Transverse colon (tissue), 4 donors: ENCODE measurements around the gene MAP4K4. TPM values are rescaled to one million over a fixed set of nuclear protein-coding genes. Genes with fewer than 3 reads are reported as not detected.

Experiments used
- DNase-seq: peaks from one replicate; pipeline ENCODE4 v3.0.0-alpha.2; 2019
- H3K27ac ChIP-seq, 4 donors: fragments of 200-600 bp; sonication (generic); 2 replicates each; pipeline ENCODE4 v1.5.1; 2016 to 2018; ENCODE audit warnings: inconsistent platforms in 4 of 4
- H3K27me3 ChIP-seq: fragments of 200-600 bp; sonication (generic); 2 replicates; pipeline ENCODE4 v1.5.1; 2017; ENCODE audit warnings: inconsistent platforms
- H3K36me3 ChIP-seq, 4 donors: fragments of 200-600 bp; sonication (generic); 2 replicates each; pipeline ENCODE4 v1.5.1; 2017 to 2019; ENCODE audit warnings: inconsistent platforms in 4 of 4
- H3K4me1 ChIP-seq, 4 donors: fragments of 200-600 bp; sonication (generic); 2 replicates each; pipeline ENCODE4 v1.5.1; 2017 to 2020; ENCODE audit warnings: inconsistent platforms in 4 of 4
- H3K4me3 ChIP-seq, 4 donors: fragments of 200-600 bp; sonication (generic); 1 replicate in 1 of 4; 2 replicates in 3 of 4; pipeline versions ENCODE4 v1.5.1 to v1.6.1; 2017 to 2019; ENCODE audit warnings: inconsistent platforms in 4 of 4
- H3K9me3 ChIP-seq, 2 donors: fragments of 200-600 bp; sonication (generic); 2 replicates each; pipeline ENCODE4 v1.5.1; 2017 to 2019; ENCODE audit warnings: inconsistent platforms in 2 of 2
- EP300 ChIP-seq: sonication (generic); formaldehyde crosslinking; IDR thresholded peaks from one replicate; pipeline ENCODE4 v1.6.1; 2017; ENCODE audit warnings: antibody characterized with exemption, low read depth
- POLR2A ChIP-seq: fragments of 450-650 bp; IDR thresholded peaks from one replicate; pipeline ENCODE4 v1.6.1; 2016; ENCODE audit warnings: antibody characterized with exemption, mild to moderate bottlenecking, moderate library complexity
- POLR2AphosphoS5 ChIP-seq, 3 donors: sonication (generic); formaldehyde crosslinking; IDR thresholded peaks; one replicate each; pipeline ENCODE4 v1.6.1; 2016; ENCODE audit warnings: antibody characterized with exemption in 3 of 3
- WGBS, 2 donors: methylation state at CpG; one replicate each; pipeline ENCODE4 v1.1.5; 2018; ENCODE audit warnings: low coverage in 1 of 2; 5-methylcytosine and 5-hydroxymethylcytosine counted together
- in situ Hi-C, 4 donors: fragments of 200-750 bp; cut with MboI; loops; one replicate each; pipeline versions ENCODE4 v1.15.0 to v1.15.1; 2017; ENCODE audit warnings: low sequenced_read_pairs in 3 of 4, low pct_ligation_motif_present in 1 of 4, low pct_unique_long_range_greater_than_20kb in 1 of 4
- intact Hi-C: fragments of 100-400 bp; cut with DNase I; formaldehyde crosslinking; loops from one replicate; pipeline ENCODE4 v1.15.1; 2023; ENCODE audit warnings: low total_unique reads
- total RNA-seq, 4 donors: library from RNA; depleted of rRNA; stranded (reverse); fragments of >200 nt; gene quantifications; one replicate each; pipeline ENCODE4 v1.1.0, GENCODE V29; 2016
- TF ChIP-seq, protein P1 (sequence below), 5 experiments: fragments of 200-600 bp in 3 of 5; fragments of 450-650 bp in 2 of 5; sonication (generic) in 3 of 5; IDR thresholded peaks; 1 replicate in 2 of 5; 2 replicates in 3 of 5; pipeline ENCODE4 v1.5.1; 2016 to 2017; ENCODE audit warnings: antibody characterized with exemption in 5 of 5, inconsistent platforms in 3 of 5, mild to moderate bottlenecking in 2 of 5, moderate library complexity in 1 of 5

The MAP4K4 gene
- total RNA-seq, 4 donors from 2014 or later: 20.3 to 42.3 (median 29.6) TPM

GRCh38 chr2:101833890-101834523, 136.5 kb downstream of the MAP4K4 start:
- H3K9me3 ChIP-seq: no peaks in the 10 kb centered on the region
- DNase-seq: no peak
- intact Hi-C loops: loop anchor here (5.0 kb wide), 1 partner anchor 137 kb away; the partner anchor contains the start of gene MAP4K4
- WGBS, 2 donors: 89 to 99% methylated on average over 4 of the region's 4 CpGs
- no peak overlapping the region for H3K27ac ChIP-seq
- H3K27me3 ChIP-seq: no peaks in the 10 kb centered on the region
- in situ Hi-C loops: loop anchor here in 3 of 4 donors (10.0 to 25.0 kb wide), 3 partner anchors 322 to 422 kb away; no protein-coding TSS in a partner anchor
- peaks cover 0 to 15% (median 2%) of the 10 kb centered on the region in 4 donors for H3K4me1 ChIP-seq
- H3K4me3 ChIP-seq: no peak overlapping the region
- no peak for TF ChIP-seq POLR2AphosphoS5 (IDR thresholded peaks at IDR 0.05)
- TF ChIP-seq, protein P1, sequence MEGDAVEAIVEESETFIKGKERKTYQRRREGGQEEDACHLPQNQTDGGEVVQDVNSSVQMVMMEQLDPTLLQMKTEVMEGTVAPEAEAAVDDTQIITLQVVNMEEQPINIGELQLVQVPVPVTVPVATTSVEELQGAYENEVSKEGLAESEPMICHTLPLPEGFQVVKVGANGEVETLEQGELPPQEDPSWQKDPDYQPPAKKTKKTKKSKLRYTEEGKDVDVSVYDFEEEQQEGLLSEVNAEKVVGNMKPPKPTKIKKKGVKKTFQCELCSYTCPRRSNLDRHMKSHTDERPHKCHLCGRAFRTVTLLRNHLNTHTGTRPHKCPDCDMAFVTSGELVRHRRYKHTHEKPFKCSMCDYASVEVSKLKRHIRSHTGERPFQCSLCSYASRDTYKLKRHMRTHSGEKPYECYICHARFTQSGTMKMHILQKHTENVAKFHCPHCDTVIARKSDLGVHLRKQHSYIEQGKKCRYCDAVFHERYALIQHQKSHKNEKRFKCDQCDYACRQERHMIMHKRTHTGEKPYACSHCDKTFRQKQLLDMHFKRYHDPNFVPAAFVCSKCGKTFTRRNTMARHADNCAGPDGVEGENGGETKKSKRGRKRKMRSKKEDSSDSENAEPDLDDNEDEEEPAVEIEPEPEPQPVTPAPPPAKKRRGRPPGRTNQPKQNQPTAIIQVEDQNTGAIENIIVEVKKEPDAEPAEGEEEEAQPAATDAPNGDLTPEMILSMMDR (IDR thresholded peaks at IDR 0.05): no peak
- no peak for TF ChIP-seq EP300
- TF ChIP-seq POLR2A: no peak
- peaks cover 0 to 10% (median 0%) of the 10 kb centered on the region in 4 donors for H3K36me3 ChIP-seq

GRCh38 chr2:101837354-101837753, 139.8 kb downstream of the MAP4K4 start:
- Histone ChIP-seq H3K4me1 (peaks cover 0 to 5% (median 0%) of the 10 kb centered on the region in 4 donors), H3K27ac (no peak overlapping the region), H3K4me3 (no peak overlapping the region), H3K27me3 (no peaks in the 10 kb centered on the region), H3K36me3 (peaks cover 0 to 18% (median 3%) of the 10 kb centered on the region in 4 donors), H3K9me3 (no peaks in the 10 kb centered on the region)
- TF ChIP-seq POLR2AphosphoS5 (IDR thresholded peaks at IDR 0.05): no peak
- 50 to 60% methylated on average over 2 to 3 of the region's 3 CpGs for WGBS, 2 donors
- no peak for DNase-seq
- in situ Hi-C loops (loop anchor here in 3 of 4 donors (10.0 to 25.0 kb wide), 3 partner anchors 325 to 425 kb away; no protein-coding TSS in a partner anchor), intact Hi-C loops (no loop called here)

- H3K9me3 ChIP-seq: no peaks in the 10 kb centered on the region
- peaks cover 0 to 13% (median 4%) of the 10 kb centered on the region in 4 donors for H3K36me3 ChIP-seq
- peaks cover 0 to 6% (median 2%) of the 10 kb centered on the region in 4 donors for H3K4me1 ChIP-seq
- H3K4me3 ChIP-seq: no peak overlapping the region
- no peak overlapping the region for H3K27ac ChIP-seq
- TF ChIP-seq, protein P1 (IDR thresholded peaks at IDR 0.05): no peak
- TF ChIP-seq POLR2A (no peak), POLR2AphosphoS5 (IDR thresholded peaks at IDR 0.05) (no peak), EP300 (no peak)
- 90 to 100% methylated on average over 2 to 5 of the region's 5 CpGs for WGBS, 2 donors
- DNase-seq: no peak
- intact Hi-C loops: no loop called here
- in situ Hi-C loops: loop anchor here in 3 of 4 donors (10.0 to 25.0 kb wide), 3 partner anchors 330 to 497 kb away; no protein-coding TSS in a partner anchor
- H3K27me3 ChIP-seq: no peaks in the 10 kb centered on the region
Observed at GRCh38 chr2:101841679-101842327, 144.3 kb downstream of the MAP4K4 start.

- no peak overlapping the region for H3K4me3 ChIP-seq
- DNase-seq: no peak
- peaks cover 0 to 6% (median 2%) of the 10 kb centered on the region in 4 donors for H3K4me1 ChIP-seq
- TF ChIP-seq POLR2AphosphoS5 (IDR thresholded peaks at IDR 0.05) (no peak), EP300 (no peak), POLR2A (no peak)
- TF ChIP-seq, protein P1 (IDR thresholded peaks at IDR 0.05): no peak
- H3K27ac ChIP-seq: no peak overlapping the region
- 50 to 81% methylated on average over 1 of the region's 1 CpG for WGBS, 2 donors
- intact Hi-C loops: no loop called here
- in situ Hi-C loops: loop anchor here in 3 of 4 donors (10.0 to 25.0 kb wide), 3 partner anchors 330 to 498 kb away; no protein-coding TSS in a partner anchor
- peaks cover 0 to 13% (median 4%) of the 10 kb centered on the region in 4 donors for H3K36me3 ChIP-seq
- no peaks in the 10 kb centered on the region for H3K9me3 ChIP-seq
- no peaks in the 10 kb centered on the region for H3K27me3 ChIP-seq
Observed at GRCh38 chr2:101842471-101842870, 145.0 kb downstream of the MAP4K4 start.
